Parathyroid adenoma (tissue), 2 donors: ENCODE measurements around the gene ABHD4.
"Not testable (repeated sequence)": the region's sequence is repeated elsewhere in the genome, so short reads cannot be mapped to it uniquely, and the experiment has no call there.

Experiments
- H2AFZ ChIP-seq: fragments of 300-600 bp; sonication (generic); one replicate; pipeline ENCODE4 v1.7.0; 2017; ENCODE audit warnings: antibody characterized with exemption, mild to moderate bottlenecking
- H3K27ac ChIP-seq: fragments of 300-600 bp; sonication (generic); one replicate; pipeline ENCODE4 v1.7.0; 2017
- H3K27me3 ChIP-seq: fragments of 300-600 bp; sonication (generic); one replicate; pipeline ENCODE4 v1.7.0; 2017; ENCODE audit warnings: low read length; ENCODE audit not compliant: control insufficient read depth, insufficient read depth
- H3K36me3 ChIP-seq: fragments of 300-600 bp; sonication (generic); one replicate; pipeline ENCODE4 v1.7.0; 2017; ENCODE audit warnings: low read length; ENCODE audit not compliant: control insufficient read depth, insufficient read depth
- H3K4me1 ChIP-seq: fragments of 300-600 bp; sonication (generic); one replicate; pipeline ENCODE4 v1.7.0; 2017; ENCODE audit warnings: control low read depth
- H3K4me2 ChIP-seq: fragments of 300-600 bp; sonication (generic); one replicate; pipeline ENCODE4 v1.7.0; 2017; ENCODE audit warnings: low read length
- H3K4me3 ChIP-seq: fragments of 300-600 bp; sonication (generic); one replicate; pipeline ENCODE4 v1.7.0; 2017; ENCODE audit warnings: low read depth, low read length
- H3K79me2 ChIP-seq: fragments of 300-600 bp; sonication (generic); one replicate; pipeline ENCODE4 v1.7.0; 2017; ENCODE audit warnings: control low read depth
- H3K9ac ChIP-seq: fragments of 300-600 bp; sonication (generic); one replicate; pipeline ENCODE4 v1.7.0; 2017; ENCODE audit warnings: mild to moderate bottlenecking
- H3K9me3 ChIP-seq: fragments of 300-600 bp; sonication (generic); one replicate; pipeline ENCODE4 v1.7.0; 2017; ENCODE audit warnings: low read length; ENCODE audit not compliant: control insufficient read depth
- TF ChIP-seq, protein P1 (sequence below): fragments of 300-600 bp; sonication (generic); IDR thresholded peaks from one replicate; pipeline ENCODE4 v1.7.0; 2017; ENCODE audit warnings: antibody characterized with exemption, mild to moderate bottlenecking
- donor health status: primary hyperparathyroidism.

The ABHD4 gene

DNA sequence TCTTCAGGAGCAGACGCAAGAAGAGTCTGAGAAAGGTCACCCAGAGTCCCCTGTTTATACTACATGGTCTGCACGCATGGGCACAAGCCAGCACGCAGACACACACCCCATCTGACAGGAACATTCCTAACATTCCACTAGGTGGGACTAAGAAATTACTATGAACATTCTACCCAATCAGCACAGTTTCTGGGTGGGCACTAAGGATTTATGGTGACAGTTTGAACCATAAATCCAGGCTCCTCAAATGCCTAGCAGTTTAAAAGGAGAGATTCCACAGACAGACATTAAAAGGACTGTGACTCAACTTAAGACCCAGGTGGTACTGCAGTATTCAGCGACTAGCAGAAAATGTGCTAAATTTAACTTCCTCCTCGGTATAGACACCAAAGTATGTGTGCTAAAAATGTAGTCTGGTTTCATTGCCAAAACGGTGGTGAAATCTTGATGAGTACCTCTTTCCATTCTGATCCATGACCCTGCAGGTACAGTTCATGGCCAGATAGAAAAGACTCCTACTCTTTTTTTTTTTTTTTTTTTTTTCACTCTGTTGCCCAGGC is 16.2 kb downstream of the ABHD4 start:
- no peak overlapping the region for H3K9ac ChIP-seq
- no peaks in the 10 kb centered on the region for H3K79me2 ChIP-seq
- no peaks in the 10 kb centered on the region for H3K36me3 ChIP-seq
- H3K4me1 ChIP-seq = peaks cover 5% of the 10 kb centered on the region
- H3K4me2 ChIP-seq = peak overlapping the region; percentile 53
- H3K9me3 ChIP-seq = no peaks in the 10 kb centered on the region
- TF ChIP-seq, protein P1, sequence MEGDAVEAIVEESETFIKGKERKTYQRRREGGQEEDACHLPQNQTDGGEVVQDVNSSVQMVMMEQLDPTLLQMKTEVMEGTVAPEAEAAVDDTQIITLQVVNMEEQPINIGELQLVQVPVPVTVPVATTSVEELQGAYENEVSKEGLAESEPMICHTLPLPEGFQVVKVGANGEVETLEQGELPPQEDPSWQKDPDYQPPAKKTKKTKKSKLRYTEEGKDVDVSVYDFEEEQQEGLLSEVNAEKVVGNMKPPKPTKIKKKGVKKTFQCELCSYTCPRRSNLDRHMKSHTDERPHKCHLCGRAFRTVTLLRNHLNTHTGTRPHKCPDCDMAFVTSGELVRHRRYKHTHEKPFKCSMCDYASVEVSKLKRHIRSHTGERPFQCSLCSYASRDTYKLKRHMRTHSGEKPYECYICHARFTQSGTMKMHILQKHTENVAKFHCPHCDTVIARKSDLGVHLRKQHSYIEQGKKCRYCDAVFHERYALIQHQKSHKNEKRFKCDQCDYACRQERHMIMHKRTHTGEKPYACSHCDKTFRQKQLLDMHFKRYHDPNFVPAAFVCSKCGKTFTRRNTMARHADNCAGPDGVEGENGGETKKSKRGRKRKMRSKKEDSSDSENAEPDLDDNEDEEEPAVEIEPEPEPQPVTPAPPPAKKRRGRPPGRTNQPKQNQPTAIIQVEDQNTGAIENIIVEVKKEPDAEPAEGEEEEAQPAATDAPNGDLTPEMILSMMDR = no peak
- no peak overlapping the region for H3K27ac ChIP-seq
- H3K4me3 ChIP-seq = peak overlapping the region; percentile 12
- H2AFZ ChIP-seq = peak overlapping the region; percentile 8
- no peaks in the 10 kb centered on the region for H3K27me3 ChIP-seq

DNA sequence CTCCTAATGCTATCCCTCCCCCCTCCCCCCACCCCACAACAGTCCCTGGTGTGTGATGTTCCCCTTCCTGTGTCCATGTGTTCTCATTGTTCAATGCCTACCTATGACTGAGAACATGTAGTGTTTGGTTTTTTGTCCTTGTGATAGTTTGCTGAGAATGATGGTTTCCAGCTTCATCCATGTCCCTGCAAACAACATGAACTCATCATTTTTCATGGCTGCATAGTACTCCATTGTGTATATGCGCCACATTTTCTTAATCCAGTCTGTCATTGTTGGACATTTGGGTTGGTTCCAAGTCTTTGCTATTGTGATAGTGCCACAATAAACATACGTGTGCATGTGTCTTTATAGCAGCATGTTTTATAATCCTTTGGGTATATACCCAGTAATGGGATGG is 17.7 kb downstream of the ABHD4 start:
- H3K79me2 ChIP-seq, H2AFZ ChIP-seq, H3K9me3 ChIP-seq, H3K9ac ChIP-seq, H3K36me3 ChIP-seq, H3K4me2 ChIP-seq, H3K27me3 ChIP-seq, H3K4me3 ChIP-seq, H3K4me1 ChIP-seq, H3K27ac ChIP-seq: not testable (repeated sequence)

DNA sequence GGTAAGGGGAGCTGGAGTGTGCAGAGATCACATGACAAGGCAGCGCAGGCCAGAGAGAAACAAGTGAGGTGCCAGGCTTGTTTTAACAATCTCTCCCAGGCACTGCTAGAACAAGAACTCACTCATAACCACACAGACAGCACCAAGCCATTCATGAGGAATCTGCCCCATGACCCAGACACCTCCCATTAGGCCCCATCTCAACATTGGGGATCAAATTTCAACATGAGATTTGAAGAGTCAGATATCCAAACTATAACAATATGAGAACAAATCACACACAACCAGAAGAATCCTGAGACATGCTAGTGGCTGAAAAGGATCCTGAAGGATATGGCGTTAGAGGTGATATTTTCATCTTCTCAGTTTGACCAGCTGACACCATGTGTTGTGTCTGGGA is 24.2 kb downstream of the ABHD4 start:
- no peaks in the 10 kb centered on the region for H3K36me3 ChIP-seq
- H3K79me2 ChIP-seq = no peaks in the 10 kb centered on the region
- H3K9ac ChIP-seq = no peak overlapping the region
- H3K4me2 ChIP-seq = no peak overlapping the region
- H3K4me1 ChIP-seq = peaks cover 8% of the 10 kb centered on the region
- peak overlapping the region; percentile 26 for H2AFZ ChIP-seq
- H3K27me3 ChIP-seq = no peaks in the 10 kb centered on the region
- peak overlapping the region; percentile 8 for H3K27ac ChIP-seq
- TF ChIP-seq, protein P1 = no peak
- H3K4me3 ChIP-seq = no peak overlapping the region
- no peaks in the 10 kb centered on the region for H3K9me3 ChIP-seq

DNA sequence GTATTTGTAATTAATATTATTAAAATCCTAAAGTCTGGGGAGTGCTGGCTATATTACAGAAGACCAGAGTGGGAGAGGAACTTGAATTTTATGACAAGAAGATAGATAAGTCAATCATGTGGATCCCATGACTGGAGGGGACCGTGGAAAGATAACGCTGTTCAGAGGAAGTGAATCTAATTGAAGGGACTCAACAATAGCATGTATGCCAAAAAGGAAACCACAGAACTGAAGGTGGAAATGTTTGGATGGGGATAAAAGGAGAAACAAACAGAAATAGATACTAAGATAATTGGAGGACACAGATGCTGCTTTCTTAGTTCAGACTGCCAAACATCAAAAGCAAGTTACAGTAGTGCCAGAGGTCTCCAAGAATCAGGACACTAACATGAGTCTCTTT is 24.9 kb downstream of the ABHD4 start:
- H3K4me2 ChIP-seq = no peak overlapping the region
- peak overlapping the region; percentile 18 for H2AFZ ChIP-seq
- H3K79me2 ChIP-seq = no peaks in the 10 kb centered on the region
- H3K4me3 ChIP-seq = no peak overlapping the region
- TF ChIP-seq, protein P1 = no peak
- peaks cover 8% of the 10 kb centered on the region for H3K4me1 ChIP-seq
- no peak overlapping the region for H3K9ac ChIP-seq
- H3K36me3 ChIP-seq = no peaks in the 10 kb centered on the region
- H3K27ac ChIP-seq = no peak overlapping the region
- no peaks in the 10 kb centered on the region for H3K27me3 ChIP-seq
- no peaks in the 10 kb centered on the region for H3K9me3 ChIP-seq

DNA sequence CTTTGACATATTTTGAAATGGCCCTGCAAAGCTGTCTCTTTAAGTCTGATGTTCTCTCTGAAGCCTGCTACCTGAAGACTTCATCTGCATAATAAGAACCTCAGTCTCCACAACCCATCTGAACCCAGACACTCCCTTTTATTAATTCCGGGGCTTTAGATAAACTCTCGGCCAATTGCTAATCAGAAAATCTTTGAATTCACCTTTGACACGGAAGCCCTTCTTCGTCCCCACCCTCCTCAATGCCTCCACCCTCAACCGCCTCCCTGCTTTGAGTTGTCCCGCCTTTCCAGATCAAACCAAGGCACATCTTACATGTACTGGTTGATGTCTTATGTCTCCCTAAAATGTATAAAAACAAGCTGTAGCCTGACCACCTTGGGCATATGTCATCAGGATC is 28.5 kb downstream of the ABHD4 start:
- H3K9ac ChIP-seq = no peak overlapping the region
- no peak overlapping the region for H3K4me2 ChIP-seq
- no peaks in the 10 kb centered on the region for H3K36me3 ChIP-seq
- no peak overlapping the region for H3K27ac ChIP-seq
- no peaks in the 10 kb centered on the region for H3K9me3 ChIP-seq
- TF ChIP-seq, protein P1 = no peak
- H3K27me3 ChIP-seq = no peaks in the 10 kb centered on the region
- H2AFZ ChIP-seq = no peak overlapping the region
- no peaks in the 10 kb centered on the region for H3K79me2 ChIP-seq
- no peak overlapping the region for H3K4me3 ChIP-seq
- peaks cover 8% of the 10 kb centered on the region for H3K4me1 ChIP-seq
